Hepatic stellate cell (primary cell): ENCODE data around the gene ATP7A.

ENCODE experiments used
- DNase-seq: peaks from one replicate; pipeline ENCODE4 v3.0.0; 2011; ENCODE audit warnings: low spot score

Gene ATP7A

DNA sequence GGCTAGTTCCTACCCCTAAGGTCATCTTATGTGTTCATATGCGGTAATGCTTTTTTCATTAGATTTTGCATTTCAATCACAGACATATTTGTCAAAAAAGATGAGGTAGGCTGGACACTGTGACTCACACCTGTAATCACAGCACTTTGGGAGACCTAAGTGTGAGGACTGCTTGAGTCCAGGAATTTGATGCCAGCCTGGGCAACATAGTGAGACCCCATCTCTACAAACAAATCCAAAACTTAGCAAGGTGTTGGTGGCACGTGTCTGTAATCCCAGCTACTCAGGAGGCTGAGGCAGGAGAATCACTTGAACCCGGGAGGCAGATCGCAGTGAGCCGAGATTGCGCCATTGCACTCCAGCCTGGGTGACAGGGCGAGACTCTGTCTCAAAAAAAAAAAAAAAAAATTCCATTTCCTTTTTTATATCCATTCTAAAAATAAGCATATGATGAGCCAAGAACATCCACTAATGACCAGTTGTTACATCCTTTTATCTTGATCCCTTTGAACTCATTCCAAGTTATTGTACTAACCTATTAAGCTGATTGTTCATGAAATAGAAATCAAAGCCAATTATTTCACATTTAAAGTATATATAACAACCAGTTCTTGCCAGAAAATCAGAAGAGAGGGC lies 35.5 kb downstream of the ATP7A start:
- DNase-seq, result no peak

DNA sequence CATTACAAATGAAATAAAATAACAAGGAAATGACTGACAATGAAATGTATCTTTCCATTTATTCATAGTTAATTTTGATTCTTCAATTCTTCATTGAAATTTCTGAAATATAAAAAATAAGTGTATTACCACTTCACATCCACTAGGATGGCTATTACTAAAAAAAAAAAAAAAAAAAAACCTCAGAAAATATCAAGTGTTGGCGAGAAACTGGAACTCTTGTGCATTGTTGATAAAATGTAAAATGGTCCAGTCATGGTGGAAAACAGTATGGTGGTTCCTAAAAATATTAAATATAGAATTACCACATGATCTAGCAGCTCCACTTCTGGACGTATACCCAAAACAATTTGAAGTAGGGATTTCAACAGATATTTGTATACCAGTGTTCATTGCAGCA lies 36.1 kb downstream of the ATP7A start:
- DNase-seq, result no peak

DNA sequence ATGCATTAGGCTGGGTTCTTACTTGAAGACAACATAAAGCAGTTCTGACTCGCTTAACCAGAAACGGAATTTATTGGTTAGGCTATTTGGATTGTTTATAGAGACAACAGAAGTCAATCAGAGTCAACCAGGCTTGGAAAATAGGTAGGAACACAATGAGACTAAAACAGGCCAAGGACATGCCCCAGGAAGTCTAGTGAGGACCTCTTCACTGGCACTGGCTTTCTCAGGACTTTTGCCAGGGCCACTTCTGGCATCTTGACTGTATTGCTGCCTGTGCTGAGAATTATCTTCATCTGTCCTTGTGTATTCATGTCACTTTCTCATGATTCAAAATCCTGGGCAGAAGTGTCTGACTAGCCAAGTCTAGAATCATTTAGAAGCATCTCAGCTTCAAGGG lies 39.3 kb downstream of the ATP7A start:
- DNase-seq, result no peak

DNA sequence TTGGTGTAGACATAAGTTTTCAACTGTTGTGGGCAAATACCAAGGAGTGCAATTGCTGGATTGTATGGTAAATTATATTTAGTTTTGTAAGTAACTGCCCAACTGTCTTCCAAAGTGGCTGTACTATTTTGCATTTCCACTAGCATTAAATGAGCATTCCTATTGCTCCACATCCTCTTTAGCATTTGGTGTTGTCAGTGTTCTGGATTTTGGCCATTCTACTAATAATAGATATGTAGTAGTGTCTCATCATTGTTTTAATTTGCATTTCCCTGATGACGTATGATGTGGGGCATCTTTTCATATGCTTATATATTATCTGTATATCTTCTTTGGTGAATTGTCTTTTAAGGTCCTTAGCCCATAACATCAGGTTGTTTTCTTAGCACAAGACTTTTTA lies 41.7 kb downstream of the ATP7A start:
- DNase-seq, result no peak

DNA sequence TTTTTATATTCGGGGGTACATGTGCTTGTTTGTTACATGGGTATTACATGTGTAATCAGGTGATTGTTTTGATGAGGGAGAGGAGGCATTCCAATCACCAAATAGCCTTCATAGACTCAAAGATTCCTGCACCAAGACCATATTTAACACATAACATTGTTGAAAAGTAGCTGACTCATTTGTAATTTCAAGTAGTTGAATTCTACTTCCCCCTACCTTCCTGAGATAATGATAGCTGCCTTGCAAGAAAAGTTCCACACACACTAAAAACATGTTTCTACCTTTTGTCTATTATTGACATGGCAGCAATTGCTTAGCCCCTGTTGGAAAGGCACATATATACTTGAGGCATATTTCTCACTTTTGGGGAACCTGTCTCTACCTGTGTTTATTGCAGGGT lies 42.8 kb downstream of the ATP7A start:
- DNase-seq, result no peak

DNA sequence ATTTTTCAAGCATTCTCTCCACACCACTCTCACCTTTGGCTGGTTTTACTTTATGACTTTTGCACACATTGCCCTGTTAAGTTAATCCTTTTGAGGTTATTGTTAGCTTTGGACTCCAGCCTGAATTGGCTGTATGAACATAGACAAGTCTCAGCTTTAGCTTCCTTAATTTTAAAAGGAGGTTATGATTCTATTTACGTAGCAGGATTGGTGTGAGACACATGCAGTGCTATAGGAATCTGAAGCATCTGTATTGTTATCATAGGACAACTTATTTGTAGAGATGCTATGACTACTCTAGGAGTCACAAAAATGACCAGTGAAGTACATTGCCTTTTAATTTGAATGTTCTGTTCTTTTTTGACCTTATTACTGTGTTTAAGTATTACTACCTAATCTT lies 43.2 kb downstream of the ATP7A start:
- peak; percentile 17 for DNase-seq

DNA sequence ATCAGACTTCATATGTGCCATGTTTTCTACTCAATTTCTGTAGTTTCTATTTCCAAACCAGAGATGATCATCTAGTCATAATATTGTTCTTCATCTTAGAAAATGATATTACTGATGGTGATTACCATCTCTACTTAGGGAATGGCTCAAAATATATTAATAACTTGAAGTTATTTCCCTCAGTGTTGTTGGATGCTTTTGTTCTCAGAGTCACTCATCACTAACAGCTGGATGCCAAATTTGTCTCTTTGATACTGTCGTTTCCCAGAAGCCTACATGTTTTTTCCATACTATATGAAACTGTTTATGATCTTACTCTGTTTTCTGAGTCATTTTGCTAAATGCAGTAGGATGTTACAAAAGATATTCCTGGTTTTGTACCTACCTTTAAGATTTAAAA lies 50.1 kb downstream of the ATP7A start:
- DNase-seq, result no peak

DNA sequence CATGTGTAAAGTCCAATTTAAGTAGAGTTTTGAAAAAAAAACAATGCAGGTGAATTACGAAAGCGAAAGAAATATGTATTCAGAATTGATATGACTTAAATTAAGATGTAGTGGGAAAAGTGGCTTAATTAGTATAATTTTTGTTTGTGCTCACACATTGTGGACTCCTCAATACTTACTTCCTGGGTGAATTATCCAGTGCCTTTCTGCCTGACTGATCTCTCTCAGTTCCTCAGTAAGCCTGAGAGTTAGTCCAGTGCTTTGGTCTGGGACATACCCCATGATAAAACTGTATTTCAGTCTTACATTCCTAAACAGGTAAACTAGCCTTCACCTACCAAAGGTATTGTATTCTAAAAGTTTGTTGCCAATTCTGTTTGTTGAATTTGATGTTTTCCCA lies 50.6 kb downstream of the ATP7A start:
- DNase-seq, result no peak

DNA sequence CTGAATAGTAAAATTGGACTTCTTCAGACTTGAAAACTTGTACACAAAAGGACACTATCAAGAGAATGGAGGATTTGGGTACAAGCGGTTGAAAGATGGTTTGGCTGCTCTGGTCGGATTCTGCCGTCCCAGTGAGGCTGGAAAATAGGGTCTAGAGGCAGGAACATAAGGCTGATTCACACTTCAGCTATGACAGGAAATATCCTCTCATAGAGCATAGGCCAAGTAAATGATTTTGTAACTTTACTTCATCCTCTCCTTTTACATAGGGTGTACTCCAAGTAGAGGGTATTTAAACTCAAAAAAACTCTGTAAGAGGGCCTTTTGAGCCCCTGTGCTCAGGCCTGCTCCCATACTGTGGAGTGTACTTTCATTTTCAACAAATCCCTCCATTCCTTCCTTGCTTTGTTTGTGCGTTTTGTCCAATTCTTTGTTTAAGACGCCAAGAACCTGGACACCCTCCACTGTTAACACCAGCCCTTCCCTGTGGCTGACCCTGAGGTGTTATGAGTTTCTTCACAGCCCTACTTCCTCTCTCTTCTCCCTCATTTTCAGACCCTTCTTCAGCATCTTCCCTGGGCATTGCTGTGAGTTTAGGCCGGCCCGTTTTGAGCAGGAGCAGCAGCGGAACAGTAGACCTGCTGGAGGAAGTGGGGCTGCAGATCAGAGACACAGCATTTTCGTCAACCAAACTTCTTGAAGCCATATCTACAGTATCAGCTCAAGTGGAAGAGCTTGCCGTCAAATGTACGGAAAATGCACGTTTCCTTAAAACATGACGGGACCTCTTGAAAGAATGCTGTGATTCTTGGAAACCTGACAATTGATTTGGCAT lies 51.8 kb downstream of the ATP7A start:
- DNase-seq, result no peak

DNA sequence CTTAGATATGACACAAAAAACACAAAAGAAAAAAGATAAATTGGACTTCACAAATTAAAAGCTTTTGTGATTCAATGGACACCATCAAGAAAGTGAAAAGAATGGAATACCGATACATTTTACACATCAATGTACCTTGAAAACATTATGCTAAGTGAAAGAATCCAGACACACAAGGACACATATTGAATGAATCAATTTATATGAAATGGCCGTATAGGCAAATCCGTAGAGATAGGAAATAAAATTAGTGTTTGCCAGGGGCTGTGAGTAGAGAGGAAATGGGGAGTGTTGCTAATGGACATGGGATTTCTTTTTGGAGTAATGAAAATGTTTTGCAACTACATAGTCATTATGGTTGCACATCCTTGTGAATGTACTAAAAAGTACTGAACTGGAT lies 55.9 kb downstream of the ATP7A start:
- DNase-seq, result no peak

DNA sequence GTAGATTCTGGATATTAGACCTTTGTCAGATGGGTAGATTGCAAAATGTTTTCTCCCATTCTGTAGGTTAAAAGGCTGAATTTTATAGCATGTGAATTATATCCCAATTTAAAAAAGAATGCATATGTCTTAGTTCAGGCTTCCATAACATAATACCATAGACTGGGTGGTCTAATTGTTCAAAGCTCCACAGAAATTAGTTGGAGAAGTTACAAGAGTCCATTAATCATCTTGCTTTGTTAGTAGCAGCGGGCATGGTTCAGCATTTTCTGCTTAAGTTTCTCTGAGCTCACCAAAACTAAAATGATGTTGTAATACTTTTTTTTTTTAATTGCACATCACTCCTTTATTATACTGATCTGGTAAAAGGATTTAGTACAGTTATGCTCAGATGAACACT lies 57.1 kb downstream of the ATP7A start:
- no peak for DNase-seq

DNA sequence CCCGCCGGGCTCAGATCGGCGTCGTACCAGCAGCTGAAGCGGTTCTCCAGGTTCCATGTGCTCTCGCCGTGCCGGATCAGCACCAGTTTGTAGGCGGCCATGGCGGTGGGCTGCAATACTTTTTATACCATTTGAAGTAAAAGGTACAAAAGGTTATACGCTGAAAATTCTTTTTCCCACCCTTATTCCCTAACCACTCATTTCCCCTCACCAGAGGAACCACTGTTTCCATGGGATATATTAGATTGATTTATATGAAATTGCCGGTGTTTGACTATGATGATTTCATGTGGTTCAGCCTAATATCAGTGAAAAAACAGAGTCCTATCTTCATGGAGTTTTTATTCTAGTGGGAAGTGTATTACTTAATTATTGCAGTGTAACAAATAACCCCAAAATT lies 59.0 kb downstream of the ATP7A start, which contains the start of gene PGAM4:
Gene PGAM4, minus strand, starts transcription at position 101 of the 400 bp plus-strand sequence. Its CDS starts 0 bp downstream, at position 101.
- no peak for DNase-seq

DNA sequence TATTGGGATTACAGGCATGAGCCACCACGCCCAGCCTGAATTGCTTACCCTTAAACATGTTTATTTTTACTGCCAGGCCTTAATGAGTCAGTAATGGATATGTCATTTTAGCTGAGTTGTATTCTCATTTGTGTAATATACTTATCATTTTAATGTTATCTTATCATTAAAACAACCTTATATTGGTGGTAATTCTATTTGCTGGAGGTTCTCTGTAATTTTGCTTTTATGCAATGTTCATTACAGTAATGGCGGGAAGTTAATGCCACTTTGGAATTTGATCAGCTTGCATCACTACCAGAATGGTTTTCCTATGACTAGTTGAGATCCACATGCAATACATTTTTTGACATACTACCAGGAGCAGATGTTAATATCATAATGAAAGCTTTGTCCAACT lies 65.3 kb downstream of the ATP7A start:
- DNase-seq, result no peak

DNA sequence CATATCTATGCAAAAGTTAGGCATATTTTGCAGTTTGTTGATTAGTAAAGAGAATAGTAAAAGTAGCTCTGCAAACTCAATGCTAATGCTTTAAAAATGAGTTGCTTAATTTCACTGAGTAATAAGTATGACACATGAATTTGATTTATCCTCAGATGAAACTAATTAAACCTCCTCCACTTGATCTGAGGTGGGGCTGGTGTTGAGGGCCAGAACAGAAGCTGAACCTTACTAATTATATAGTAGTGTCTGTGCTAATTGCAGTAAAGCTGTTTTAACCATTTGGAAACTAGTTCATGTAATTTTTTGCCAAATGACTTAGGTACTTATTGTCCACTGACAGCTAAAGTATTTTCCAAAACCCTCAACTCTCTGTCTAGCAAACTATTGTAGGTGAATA lies 66.6 kb downstream of the ATP7A start:
- no peak for DNase-seq

DNA sequence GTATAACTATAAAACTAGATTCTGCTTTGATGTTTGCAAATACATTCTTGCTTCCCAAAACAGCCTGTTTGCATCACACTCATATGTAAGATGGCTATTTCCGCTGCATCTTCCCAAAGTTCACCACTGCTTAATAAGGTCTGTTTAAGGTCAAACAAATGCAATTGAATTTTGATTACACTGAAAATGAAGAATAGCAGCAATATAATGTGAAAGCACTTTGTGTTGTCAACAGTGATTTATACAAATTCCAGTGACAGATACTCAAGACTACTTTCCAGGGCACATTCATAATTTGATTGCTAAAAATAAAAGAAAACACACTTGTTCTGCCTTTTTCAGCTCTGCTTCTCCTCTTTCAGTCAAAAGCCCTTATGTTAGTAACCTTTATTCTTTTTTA lies 67.0 kb downstream of the ATP7A start:
- DNase-seq, result no peak

DNA sequence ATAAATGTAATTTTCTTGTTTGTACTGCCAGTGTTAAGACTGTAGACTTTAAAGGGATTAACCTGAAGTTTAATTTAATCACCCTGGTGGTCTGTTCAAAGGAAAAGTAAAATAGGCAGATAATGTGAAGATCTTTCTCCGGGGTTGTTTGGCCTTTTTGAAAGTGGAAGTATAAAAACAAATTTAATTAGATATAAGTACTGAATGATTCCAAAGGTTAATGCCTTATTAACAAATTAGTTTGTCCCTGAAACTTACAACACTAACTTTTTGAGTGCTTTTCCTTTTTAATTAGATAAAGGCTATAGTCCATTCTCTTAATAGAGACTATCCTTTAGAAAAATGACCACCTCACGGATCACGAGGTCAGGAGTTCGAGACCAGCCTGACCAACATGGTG lies 69.4 kb downstream of the ATP7A start:
- DNase-seq, result no peak

DNA sequence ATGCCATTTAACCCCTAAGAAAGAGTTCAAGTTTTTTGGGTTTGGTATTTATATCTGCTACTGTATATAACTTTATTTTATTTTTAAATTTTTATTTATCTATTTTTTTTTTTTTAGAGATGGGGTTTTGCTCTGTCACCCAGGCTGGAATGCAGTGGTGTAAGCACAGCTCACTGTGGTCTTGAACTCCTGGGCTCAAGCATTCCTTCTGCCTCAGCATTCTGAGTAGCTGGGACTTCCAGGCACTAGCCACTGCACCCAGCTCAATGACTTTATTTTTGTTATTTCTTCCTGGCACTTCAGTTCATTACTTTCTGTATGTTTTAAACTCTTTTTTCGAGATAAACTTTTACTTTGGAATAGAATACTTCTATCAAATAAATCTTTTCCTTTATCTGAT lies 101.4 kb downstream of the ATP7A start:
- DNase-seq, result no peak

DNA sequence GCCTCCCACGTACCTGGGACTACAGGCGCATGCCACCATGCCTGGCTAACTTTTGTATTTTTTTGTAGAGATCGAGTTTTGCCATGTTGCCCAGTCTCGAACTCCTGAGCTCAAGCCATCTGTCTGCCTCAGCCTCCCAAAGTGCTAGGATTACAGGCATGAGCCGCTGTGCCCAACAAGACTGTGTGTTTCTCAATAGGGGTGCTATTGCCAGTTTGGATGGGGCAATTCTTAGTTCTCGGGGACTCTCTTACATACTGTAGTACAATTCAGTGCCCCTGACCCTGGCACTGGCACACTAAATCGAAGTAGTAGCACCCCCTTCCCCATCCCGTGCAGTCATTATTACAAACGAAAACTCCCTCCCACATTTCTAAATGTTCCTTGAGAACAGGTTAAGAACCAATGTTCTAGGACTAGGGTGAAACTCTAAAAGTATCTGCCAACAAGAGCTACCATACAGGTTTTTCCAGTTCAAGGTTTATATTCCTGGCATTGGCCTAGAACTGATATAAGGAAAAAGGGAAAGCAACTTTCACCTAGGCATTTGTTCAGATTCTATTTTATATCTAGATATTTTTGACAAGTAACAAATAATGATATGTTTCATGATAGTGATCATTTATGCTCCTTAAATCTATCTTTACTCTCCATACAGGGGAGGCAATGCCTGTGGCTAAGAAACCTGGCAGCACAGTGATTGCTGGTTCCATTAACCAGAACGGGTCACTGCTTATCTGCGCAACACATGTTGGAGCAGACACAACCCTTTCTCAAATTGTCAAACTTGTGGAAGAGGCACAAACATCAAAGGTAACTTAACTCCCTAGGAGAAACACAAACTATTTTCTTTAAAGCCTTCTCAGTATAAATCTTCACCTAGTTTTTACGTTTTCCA lies 109.3 kb downstream of the ATP7A start:
- DNase-seq, result no peak

DNA sequence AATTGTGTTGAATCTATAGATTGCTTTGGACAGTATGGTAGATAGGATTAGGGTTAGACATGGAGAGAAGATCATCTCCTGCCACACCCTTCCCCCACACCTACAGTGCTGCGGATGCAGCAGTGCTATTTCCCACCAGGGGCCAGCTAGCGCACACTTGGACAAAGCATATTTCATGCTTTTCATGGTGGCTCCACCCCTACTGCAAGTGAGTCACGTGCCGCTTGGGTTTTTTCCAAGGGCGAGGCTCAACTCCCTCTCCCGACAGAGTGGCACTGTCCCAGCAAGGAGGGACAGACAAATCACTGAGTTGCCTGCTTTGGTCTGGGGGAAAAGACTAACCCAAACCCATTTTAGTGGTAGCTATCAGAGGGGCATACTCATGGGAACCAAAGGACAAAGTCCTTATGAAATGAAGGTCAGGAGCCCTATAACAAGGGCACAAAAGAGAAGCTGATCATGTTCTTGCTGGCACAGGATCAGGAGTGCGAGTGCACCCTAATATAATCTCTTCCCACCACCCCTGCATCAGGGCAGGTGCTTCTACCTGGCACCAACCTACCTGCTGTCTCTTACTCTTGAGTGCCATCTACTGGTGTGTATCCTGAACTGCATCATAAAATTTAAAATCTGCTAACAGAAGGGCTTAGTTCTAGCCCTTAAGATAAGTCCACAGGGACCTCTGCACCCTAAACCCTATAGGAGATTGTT lies 114.0 kb downstream of the ATP7A start:
- DNase-seq, result no peak

DNA sequence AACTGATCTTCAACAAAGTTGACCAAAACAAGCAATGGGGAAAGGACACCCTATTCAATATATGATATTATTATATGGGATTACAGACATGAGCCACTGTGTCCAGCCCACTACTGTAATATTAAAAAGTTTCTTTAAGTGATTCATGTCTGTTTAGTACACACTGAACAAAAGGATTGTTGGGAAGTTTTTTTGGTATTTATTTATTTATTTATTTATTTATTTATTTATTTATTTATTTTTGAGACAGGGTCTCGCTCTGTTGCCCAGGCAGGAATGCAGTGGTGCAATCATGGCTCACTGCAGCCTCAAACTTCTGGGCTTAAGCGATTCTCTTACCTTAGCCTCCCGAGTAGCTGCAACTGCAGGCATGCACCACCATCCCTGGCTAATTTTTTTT lies 117.3 kb downstream of the ATP7A start:
- DNase-seq, result no peak

DNA sequence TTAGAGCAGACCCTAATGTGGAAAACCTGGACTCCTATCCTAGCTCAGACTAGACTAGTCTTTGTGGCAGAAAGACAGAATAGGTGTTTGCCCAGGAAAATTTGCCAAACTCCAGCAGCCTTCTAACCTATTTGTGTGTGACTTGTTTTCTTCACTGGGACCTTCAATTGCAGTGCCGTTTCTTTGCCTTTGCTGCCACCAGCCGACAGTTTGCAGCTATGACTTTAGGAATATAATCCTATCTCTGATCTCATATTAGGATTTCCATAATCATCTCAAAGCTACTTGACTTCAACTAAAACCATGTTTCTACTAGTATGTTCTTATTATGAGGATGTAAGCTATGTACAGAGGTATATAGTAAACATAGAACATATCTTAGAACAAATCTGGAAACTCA lies 119.2 kb downstream of the ATP7A start:
- no peak for DNase-seq

DNA sequence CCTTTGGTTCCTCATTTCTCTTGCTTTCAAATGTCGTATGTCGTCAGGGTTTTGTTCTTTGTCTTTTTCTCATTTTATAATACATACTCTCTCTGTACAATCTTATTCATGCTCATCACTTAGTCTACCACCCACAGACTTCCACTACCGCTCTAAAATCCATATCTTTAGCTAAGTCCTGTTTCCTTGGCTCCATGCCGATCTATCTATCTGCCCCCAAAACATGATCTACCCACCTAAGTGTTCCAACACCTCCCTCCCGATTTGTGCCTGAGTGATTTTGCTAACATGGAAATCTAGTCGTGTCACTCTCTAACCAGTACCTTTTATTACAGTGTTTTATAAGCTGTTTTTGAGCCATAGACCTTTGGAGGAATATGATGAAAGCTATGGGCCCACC lies 124.6 kb downstream of the ATP7A start:
- DNase-seq, result no peak
